ENCODE data around the gene ERC1. TPM values are rescaled to one million over a fixed set of nuclear protein-coding genes. Genes with fewer than 3 reads are reported as not detected.
"Not testable (repeated sequence)": the region's sequence is repeated elsewhere in the genome, so short reads cannot be mapped to it uniquely, and the experiment has no call there.

ERC1 gene
- total and polyA plus RNA-seq, 2 experiments from 2014 or later = 18.4 to 29.7 TPM

DNA sequence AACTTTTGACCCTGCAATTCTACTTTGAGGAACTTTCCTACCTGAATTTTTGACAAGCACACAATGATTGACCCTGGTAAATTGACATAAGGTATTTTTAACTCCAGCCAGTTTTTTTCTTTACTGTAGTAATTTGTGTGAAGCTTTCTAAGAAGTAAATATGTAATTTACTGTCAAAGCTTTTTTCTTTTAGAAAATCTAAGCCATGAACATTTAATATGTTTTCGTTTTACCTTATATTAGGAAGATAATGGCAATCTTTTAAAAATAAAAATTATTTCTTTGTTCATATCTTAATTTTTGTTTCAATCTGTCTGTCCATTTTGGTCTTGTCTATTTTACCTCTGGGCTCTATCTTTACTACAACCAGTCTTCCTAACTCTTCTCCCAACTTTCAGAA, 323.5 kb downstream of the ERC1 start:
- 47% methylated on average over 1 of the region's 1 CpG for WGBS (ENCODE audit: low lambda C conversion rate, missing lambda C conversion rate)
- Histone ChIP-seq H3K27ac (no peak overlapping the region), H3K79me2 (no peaks in the 10 kb centered on the region), H3K4me2 (no peak overlapping the region), H3K4me3 (no peak overlapping the region), H3K4me1 (ENCODE audit: insufficient read depth) (peaks cover 12% of the 10 kb centered on the region), H3K9me3 (ENCODE audit: low read depth) (peaks cover 4% of the 10 kb centered on the region), H3K36me3 (replicated peaks; ENCODE audit: insufficient read depth, low read depth) (no peaks in the 10 kb centered on the region), H3K9me2 (replicated peaks; ENCODE audit: insufficient read depth) (no peaks in the 10 kb centered on the region), H4K20me1 (ENCODE audit: insufficient read depth, poor library complexity, severe bottlenecking) (no peaks in the 10 kb centered on the region), H3K27me3 (no peaks in the 10 kb centered on the region), H2AFZ (no peak overlapping the region)
- TF ChIP-seq EZH2phosphoT487 (IDR thresholded peaks at IDR 0.05; ENCODE audit: low read depth, severe bottlenecking, unreplicated experiment) = no peak
- TF ChIP-seq EZH2 (IDR thresholded peaks at IDR 0.05; ENCODE audit: borderline replicate concordance) = no peak
- TF ChIP-seq, protein P1, sequence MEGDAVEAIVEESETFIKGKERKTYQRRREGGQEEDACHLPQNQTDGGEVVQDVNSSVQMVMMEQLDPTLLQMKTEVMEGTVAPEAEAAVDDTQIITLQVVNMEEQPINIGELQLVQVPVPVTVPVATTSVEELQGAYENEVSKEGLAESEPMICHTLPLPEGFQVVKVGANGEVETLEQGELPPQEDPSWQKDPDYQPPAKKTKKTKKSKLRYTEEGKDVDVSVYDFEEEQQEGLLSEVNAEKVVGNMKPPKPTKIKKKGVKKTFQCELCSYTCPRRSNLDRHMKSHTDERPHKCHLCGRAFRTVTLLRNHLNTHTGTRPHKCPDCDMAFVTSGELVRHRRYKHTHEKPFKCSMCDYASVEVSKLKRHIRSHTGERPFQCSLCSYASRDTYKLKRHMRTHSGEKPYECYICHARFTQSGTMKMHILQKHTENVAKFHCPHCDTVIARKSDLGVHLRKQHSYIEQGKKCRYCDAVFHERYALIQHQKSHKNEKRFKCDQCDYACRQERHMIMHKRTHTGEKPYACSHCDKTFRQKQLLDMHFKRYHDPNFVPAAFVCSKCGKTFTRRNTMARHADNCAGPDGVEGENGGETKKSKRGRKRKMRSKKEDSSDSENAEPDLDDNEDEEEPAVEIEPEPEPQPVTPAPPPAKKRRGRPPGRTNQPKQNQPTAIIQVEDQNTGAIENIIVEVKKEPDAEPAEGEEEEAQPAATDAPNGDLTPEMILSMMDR (IDR thresholded peaks at IDR 0.05; ENCODE audit: poor library complexity) = no peak
- DNase-seq (ENCODE audit: low spot score) = no peak

DNA sequence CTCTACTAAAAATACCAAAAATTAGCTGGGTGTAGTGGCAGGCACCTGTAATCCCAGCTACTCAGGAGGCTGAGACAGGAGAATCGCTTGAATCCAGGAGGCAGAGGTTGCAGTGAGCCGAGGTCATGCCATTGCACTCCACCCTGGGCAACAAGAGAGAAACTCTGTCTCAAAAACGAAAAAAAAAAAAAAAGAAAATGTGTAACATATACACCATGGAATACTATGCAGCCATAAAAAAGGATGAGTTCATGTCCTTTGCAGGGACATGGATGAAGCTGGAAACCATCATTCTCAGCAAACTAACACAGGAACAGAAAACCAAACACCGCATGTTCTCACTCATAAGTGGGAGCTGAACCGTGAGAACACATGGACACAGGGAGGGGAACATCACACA, 326.0 kb downstream of the ERC1 start:
- not testable (repeated sequence) for H3K27me3 ChIP-seq; DNase-seq (ENCODE audit: low spot score); H3K9me3 ChIP-seq (ENCODE audit: low read depth); H3K36me3 ChIP-seq (replicated peaks; ENCODE audit: insufficient read depth, low read depth); H2AFZ ChIP-seq; H3K9me2 ChIP-seq (replicated peaks; ENCODE audit: insufficient read depth); H3K27ac ChIP-seq; H3K4me3 ChIP-seq; H3K4me2 ChIP-seq; H4K20me1 ChIP-seq (ENCODE audit: insufficient read depth, poor library complexity, severe bottlenecking); H3K79me2 ChIP-seq
- WGBS (ENCODE audit: low lambda C conversion rate, missing lambda C conversion rate) = 100% methylated on average over 5 of the region's 5 CpGs
- peaks cover 12% of the 10 kb centered on the region for H3K4me1 ChIP-seq (ENCODE audit: insufficient read depth)

DNA sequence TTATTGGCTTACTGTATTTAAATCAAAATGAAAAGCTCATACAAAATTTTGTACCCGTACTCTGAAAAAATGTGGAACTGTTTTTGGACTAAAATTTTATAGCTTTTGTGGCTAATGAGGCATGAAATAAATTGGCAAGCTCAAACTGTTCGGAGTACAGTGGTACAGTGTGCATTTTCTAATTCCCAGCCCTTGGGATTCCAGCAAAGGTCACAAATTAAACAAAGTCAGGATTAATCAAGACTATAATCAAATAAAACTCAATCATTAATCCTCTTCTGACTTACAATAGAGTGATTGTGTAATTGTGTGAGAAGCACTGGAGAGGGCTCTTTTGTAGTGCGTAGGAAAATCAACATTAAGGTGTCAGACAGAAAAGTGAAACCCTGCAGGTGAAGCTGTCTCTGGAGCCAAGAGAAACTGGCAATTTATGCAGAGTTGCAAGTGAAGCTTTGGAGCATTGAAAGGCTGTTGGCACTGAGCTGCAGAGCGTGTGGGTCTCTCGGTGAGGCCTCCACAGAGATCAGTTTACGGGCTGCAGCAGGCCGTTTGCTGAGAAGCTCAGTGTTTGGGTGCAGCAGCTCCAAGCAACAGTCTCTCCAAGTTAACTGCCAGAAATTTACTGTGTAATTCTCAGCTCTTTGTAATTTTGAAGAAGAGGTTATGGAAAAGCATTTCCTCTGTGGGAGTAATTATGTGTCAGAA, 327.5 kb downstream of the ERC1 start:
- Histone ChIP-seq H3K9me3 (ENCODE audit: low read depth) (peaks cover 4% of the 10 kb centered on the region), H3K36me3 (replicated peaks; ENCODE audit: insufficient read depth, low read depth) (no peaks in the 10 kb centered on the region), H3K4me1 (ENCODE audit: insufficient read depth) (peaks cover 12% of the 10 kb centered on the region), H3K27ac (peak overlapping the region; percentile 4), H2AFZ (no peak overlapping the region), H4K20me1 (ENCODE audit: insufficient read depth, poor library complexity, severe bottlenecking) (no peaks in the 10 kb centered on the region), H3K4me2 (peak overlapping the region; percentile 46), H3K79me2 (no peaks in the 10 kb centered on the region), H3K27me3 (no peaks in the 10 kb centered on the region), H3K9me2 (replicated peaks; ENCODE audit: insufficient read depth) (no peaks in the 10 kb centered on the region), H3K4me3 (no peak overlapping the region)
- peak; percentile 28 for DNase-seq (ENCODE audit: low spot score)
- WGBS (ENCODE audit: low lambda C conversion rate, missing lambda C conversion rate) = 40% methylated on average over 7 of the region's 7 CpGs
- TF ChIP-seq EZH2 (IDR thresholded peaks at IDR 0.05; ENCODE audit: borderline replicate concordance) (no peak), EZH2phosphoT487 (IDR thresholded peaks at IDR 0.05; ENCODE audit: low read depth, severe bottlenecking, unreplicated experiment) (no peak)
- TF ChIP-seq, protein P1 (IDR thresholded peaks at IDR 0.05; ENCODE audit: poor library complexity) = no peak

DNA sequence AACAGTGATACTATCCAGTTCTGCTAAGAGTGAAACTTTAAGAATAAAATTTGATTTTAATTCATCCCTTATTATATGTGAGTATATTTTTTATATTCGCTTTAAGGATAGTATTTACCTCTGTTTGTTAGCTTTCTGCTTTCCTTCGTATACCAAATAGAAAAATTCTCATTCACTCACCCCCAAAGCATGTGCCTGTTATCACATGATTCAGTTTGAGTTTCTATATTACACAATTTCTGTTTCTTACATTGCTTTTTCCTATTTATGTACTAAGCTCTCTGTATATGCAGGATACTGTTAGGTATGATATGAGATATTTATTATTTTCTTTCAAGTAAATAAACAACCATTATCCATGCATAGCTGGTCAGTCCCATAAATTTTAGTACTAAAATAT, 328.2 kb downstream of the ERC1 start:
- TF ChIP-seq EZH2phosphoT487 (IDR thresholded peaks at IDR 0.05; ENCODE audit: low read depth, severe bottlenecking, unreplicated experiment) (no peak), EZH2 (IDR thresholded peaks at IDR 0.05; ENCODE audit: borderline replicate concordance) (no peak)
- TF ChIP-seq, protein P1 (IDR thresholded peaks at IDR 0.05; ENCODE audit: poor library complexity) = no peak
- DNase-seq (ENCODE audit: low spot score) = no peak
- H3K27ac ChIP-seq = peak overlapping the region; percentile 4
- H4K20me1 ChIP-seq (ENCODE audit: insufficient read depth, poor library complexity, severe bottlenecking) = no peaks in the 10 kb centered on the region
- no peak overlapping the region for H3K4me3 ChIP-seq
- H2AFZ ChIP-seq = no peak overlapping the region
- no peaks in the 10 kb centered on the region for H3K9me2 ChIP-seq (replicated peaks; ENCODE audit: insufficient read depth)
- H3K27me3 ChIP-seq = no peaks in the 10 kb centered on the region
- peak overlapping the region; percentile 46 for H3K4me2 ChIP-seq
- WGBS (ENCODE audit: low lambda C conversion rate, missing lambda C conversion rate) = 76% methylated on average over 2 of the region's 2 CpGs
- peaks cover 12% of the 10 kb centered on the region for H3K4me1 ChIP-seq (ENCODE audit: insufficient read depth)
- H3K79me2 ChIP-seq = no peaks in the 10 kb centered on the region
- H3K9me3 ChIP-seq (ENCODE audit: low read depth) = peaks cover 2% of the 10 kb centered on the region
- H3K36me3 ChIP-seq (replicated peaks; ENCODE audit: insufficient read depth, low read depth) = no peaks in the 10 kb centered on the region

Measured in hepatocyte (in vitro differentiated cells).